Neural progenitor cell (in vitro differentiated cells): Measurements from ENCODE around the gene IFITM5. TPM values are rescaled to one million over a fixed set of nuclear protein-coding genes. Genes with fewer than 3 reads are reported as not detected.
"Not testable (repeated sequence)": the region's sequence is repeated elsewhere in the genome, so short reads cannot be mapped to it uniquely, and the experiment has no call there.

ENCODE experiments used
- DNase-seq: peaks from one replicate; pipeline ENCODE4 v3.0.0-alpha.2; 2016; ENCODE audit warnings: low spot score
- H2AFZ ChIP-seq: fragments of 200-600 bp; sonication (generic); replicated peaks from 2 replicates; pipeline ENCODE4 v1.6.1; 2016; ENCODE audit warnings: antibody characterized with exemption
- H3F3A ChIP-seq: fragments of 200-600 bp; sonication (generic); 2 replicates; pipeline ENCODE4 v1.6.1; 2016; ENCODE audit warnings: antibody characterized with exemption, low read depth
- H3K27ac ChIP-seq: fragments of 200-600 bp; sonication (generic); 2 replicates; pipeline ENCODE4 v1.5.1; 2016; ENCODE audit warnings: mild to moderate bottlenecking
- H3K27me3 ChIP-seq: fragments of 200-600 bp; sonication (generic); 2 replicates; pipeline ENCODE4 v1.6.1; 2016; ENCODE audit warnings: mild to moderate bottlenecking, moderate library complexity
- H3K36me3 ChIP-seq: fragments of 200-600 bp; sonication (generic); 2 replicates; pipeline ENCODE4 v1.5.1; 2016
- H3K4me1 ChIP-seq: fragments of 200-600 bp; sonication (generic); 2 replicates; pipeline ENCODE4 v1.6.1; 2016; ENCODE audit warnings: mixed run types
- H3K4me2 ChIP-seq: fragments of 200-600 bp; sonication (generic); 2 replicates; pipeline ENCODE4 v1.6.1; 2016
- H3K4me3 ChIP-seq: fragments of 200-600 bp; sonication (generic); 2 replicates; pipeline ENCODE4 v1.5.1; 2016
- H3K79me2 ChIP-seq: fragments of 200-600 bp; sonication (generic); 2 replicates; pipeline ENCODE4 v1.6.1; 2016; ENCODE audit warnings: low read depth
- H3K9ac ChIP-seq: fragments of 200-600 bp; sonication (generic); 2 replicates; pipeline ENCODE4 v1.6.1; 2016
- H3K9me3 ChIP-seq: fragments of 200-600 bp; sonication (generic); 2 replicates; pipeline ENCODE4 v1.5.1; 2016; ENCODE audit warnings: low read depth
- H4K20me1 ChIP-seq: fragments of 200-600 bp; sonication (generic); 2 replicates; pipeline ENCODE4 v1.6.1; 2016; ENCODE audit warnings: low read depth
- H3K27ac Mint-ChIP-seq: 3 replicates; pipeline ENCODE4 v1.8.0; 2021; ENCODE audit warnings: mixed read lengths
- H3K27me3 Mint-ChIP-seq: 2 replicates; pipeline ENCODE4 v1.8.0; 2022; ENCODE audit warnings: low read depth, mild to moderate bottlenecking, inconsistent platforms, moderate library complexity, mixed read lengths; ENCODE audit not compliant: insufficient read depth
- H3K36me3 Mint-ChIP-seq: 3 replicates; pipeline ENCODE4 v1.8.0; 2021; ENCODE audit warnings: mixed read lengths
- H3K4me1 Mint-ChIP-seq: 3 replicates; pipeline ENCODE4 v1.8.0; 2021; ENCODE audit warnings: mixed read lengths
- H3K4me3 Mint-ChIP-seq: 3 replicates; pipeline ENCODE4 v1.8.0; 2021; ENCODE audit warnings: mild to moderate bottlenecking, moderate library complexity, mixed read lengths
- H3K9me3 Mint-ChIP-seq: 3 replicates; pipeline ENCODE4 v1.8.0; 2020; ENCODE audit warnings: mixed read lengths
- EZH2 ChIP-seq: fragments of 200-600 bp; sonication (generic); IDR thresholded peaks from 2 replicates; pipeline ENCODE4 v1.6.1; 2017; ENCODE audit warnings: antibody characterized with exemption, mild to moderate bottlenecking, moderate library complexity
- EZH2phosphoT487 ChIP-seq: fragments of 200-600 bp; sonication (generic); IDR thresholded peaks from 2 replicates; pipeline ENCODE4 v1.6.1; 2017; ENCODE audit warnings: antibody characterized with exemption
- total RNA-seq: library from RNA; depleted of rRNA; stranded (reverse); fragments of >200 nt; gene quantifications from 2 replicates; pipeline ENCODE4 v1.2.3, GENCODE V29; 2015; ENCODE audit warnings: low replicate concordance
- TF ChIP-seq, protein P1 (sequence below): fragments of 200-600 bp; sonication (generic); IDR thresholded peaks from 2 replicates; pipeline ENCODE4 v1.5.1; 2017; ENCODE audit warnings: antibody characterized with exemption, mild to moderate bottlenecking

The IFITM5 gene
- total RNA-seq, 1 donor from 2014 or later: not detected

DNA sequence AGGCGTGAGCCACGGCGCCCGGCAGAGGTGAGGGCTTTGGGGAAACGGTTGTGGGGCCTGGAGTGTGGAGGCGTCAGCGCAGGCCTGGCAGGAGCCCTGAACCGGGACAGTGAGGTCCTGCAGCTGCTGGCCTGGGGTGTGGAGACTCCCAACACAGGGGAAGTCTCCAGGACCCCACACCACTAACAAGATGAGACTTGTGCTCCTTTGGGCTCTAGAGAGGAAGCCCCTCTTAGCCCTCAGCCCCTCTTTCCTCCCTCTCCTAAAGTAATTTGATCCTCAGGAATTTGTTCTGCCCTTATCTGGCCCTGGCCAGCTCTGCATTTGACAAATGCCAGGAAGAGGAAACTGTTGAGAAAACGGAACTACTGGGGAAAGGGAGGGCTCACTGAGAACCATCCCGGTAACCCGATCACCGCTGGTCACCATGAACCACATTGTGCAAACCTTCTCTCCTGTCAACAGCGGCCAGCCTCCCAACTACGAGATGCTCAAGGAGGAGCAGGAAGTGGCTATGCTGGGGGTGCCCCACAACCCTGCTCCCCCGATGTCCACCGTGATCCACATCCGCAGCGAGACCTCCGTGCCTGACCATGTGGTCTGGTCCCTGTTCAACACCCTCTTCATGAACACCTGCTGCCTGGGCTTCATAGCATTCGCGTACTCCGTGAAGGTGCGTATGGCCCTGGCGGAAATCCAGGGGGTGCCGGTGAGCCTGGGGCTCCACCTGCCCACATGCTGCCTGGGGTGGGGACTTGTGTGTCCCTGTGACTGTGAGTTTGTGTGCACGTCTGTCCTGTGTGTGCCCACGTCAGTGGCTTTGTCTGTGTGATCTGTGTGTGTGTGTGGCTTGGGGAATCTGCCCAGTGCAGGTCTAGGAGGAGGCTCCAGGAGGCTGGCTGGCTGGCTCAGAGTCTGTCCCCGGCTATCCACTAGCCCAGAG is 8.7 kb upstream of the IFITM5 start, which contains the start of gene IFITM2:
IFITM2 (plus strand) TSS at position 51 of the 943 bp plus-strand sequence; CDS start at position 428, 377 bp downstream.
- Histone ChIP-seq H3K27me3 (peaks cover 10% of the 10 kb centered on the region), H3F3A (peaks cover 52% of the 10 kb centered on the region), H3K4me2 (peak within 1 kb of the TSS; percentile 74), H3K4me1 (peaks cover 46% of the 10 kb centered on the region), H3K4me3 (peak within 1 kb of the TSS; percentile 41), H3K27ac (peak within 1 kb of the TSS; percentile 6)
- Mint-ChIP-seq H3K4me3 (peak within 1 kb of the TSS; percentile 92), H3K27ac (peak within 1 kb of the TSS; percentile 97), H3K4me1 (peaks cover 54% of the 10 kb centered on the region)
- H3K79me2 ChIP-seq, H3K27me3 Mint-ChIP-seq, H3K36me3 Mint-ChIP-seq, H2AFZ ChIP-seq, H3K9me3 Mint-ChIP-seq, H4K20me1 ChIP-seq, H3K36me3 ChIP-seq, H3K9me3 ChIP-seq, H3K9ac ChIP-seq: not testable (repeated sequence)
- peak; percentile 86 for DNase-seq

DNA sequence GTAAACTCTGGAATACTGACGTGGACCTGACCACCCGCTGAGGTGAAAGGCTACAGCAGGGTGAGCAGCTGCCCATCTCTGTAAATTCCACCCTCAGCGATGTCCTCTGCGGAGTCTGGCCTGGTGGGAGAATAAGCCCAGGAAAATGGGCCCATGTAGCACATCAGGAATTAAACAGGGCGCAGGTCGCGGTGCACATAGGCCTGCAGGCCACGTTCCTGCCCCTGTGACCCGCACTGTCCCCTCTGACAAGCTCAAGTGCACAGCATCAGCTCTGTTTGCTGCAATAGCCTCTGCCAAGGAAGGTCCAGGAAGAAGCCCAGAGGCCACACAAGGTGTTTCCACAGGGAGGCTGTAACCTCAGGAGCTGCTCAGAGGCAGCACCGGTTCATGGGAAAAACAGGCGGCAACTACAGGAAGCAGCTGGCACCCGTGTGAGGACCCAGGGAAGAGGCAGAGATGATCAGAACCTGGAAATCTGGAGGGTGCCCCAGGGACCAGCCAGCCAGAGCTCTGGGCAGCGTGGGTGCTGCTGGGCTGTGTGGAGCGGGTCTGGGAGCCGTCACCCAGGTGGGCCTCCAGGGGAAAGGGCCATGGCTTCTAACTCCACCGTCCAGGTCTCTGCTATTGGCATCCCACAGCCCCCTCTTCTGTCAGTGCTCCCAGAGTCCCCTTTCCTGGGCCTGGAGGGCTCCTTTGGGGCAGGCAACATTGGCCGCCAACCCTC is 7.5 kb upstream of the IFITM5 start:
- Histone ChIP-seq H3K4me1 (peaks cover 35% of the 10 kb centered on the region), H3K4me3 (no peak overlapping the region), H3K9ac (no peak overlapping the region), H4K20me1 (no peaks in the 10 kb centered on the region), H3K27me3 (peaks cover 5% of the 10 kb centered on the region), H2AFZ (no peak overlapping the region), H3K9me3 (no peaks in the 10 kb centered on the region), H3K27ac (peak overlapping the region; percentile 6), H3K4me2 (peak overlapping the region; percentile 63), H3F3A (peaks cover 40% of the 10 kb centered on the region), H3K79me2 (peaks cover 3% of the 10 kb centered on the region), H3K36me3 (no peaks in the 10 kb centered on the region)
- Mint-ChIP-seq H3K9me3 (peaks cover 12% of the 10 kb centered on the region), H3K27me3 (peaks cover 5% of the 10 kb centered on the region), H3K27ac (peak overlapping the region; percentile 66), H3K4me1 (peaks cover 43% of the 10 kb centered on the region), H3K4me3 (peak overlapping the region; percentile 67), H3K36me3 (no peaks in the 10 kb centered on the region)
- TF ChIP-seq, protein P1, sequence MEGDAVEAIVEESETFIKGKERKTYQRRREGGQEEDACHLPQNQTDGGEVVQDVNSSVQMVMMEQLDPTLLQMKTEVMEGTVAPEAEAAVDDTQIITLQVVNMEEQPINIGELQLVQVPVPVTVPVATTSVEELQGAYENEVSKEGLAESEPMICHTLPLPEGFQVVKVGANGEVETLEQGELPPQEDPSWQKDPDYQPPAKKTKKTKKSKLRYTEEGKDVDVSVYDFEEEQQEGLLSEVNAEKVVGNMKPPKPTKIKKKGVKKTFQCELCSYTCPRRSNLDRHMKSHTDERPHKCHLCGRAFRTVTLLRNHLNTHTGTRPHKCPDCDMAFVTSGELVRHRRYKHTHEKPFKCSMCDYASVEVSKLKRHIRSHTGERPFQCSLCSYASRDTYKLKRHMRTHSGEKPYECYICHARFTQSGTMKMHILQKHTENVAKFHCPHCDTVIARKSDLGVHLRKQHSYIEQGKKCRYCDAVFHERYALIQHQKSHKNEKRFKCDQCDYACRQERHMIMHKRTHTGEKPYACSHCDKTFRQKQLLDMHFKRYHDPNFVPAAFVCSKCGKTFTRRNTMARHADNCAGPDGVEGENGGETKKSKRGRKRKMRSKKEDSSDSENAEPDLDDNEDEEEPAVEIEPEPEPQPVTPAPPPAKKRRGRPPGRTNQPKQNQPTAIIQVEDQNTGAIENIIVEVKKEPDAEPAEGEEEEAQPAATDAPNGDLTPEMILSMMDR: no peak
- TF ChIP-seq EZH2phosphoT487 (no peak), EZH2 (no peak)
- no peak for DNase-seq

DNA sequence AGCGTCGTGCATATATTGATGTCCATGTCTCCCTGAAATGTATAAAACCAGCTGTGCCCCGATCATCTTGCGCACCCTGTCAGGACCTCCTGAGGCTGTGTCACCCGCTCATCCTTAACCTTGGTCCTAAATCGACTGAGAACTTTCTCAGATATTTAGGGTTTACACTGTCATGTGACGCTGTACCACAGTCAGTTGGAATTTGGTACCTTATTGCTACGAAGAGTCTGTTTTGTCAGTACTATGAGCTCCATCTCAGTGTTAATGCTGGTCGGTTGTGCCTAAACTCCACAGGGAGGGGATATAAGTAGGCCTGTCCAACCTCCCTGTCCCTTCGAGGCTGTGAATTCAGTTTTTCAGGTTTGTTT is 6.5 kb upstream of the IFITM5 start:
- Mint-ChIP-seq H3K27me3 (peaks cover 5% of the 10 kb centered on the region), H3K27ac (peak overlapping the region; percentile 16)
- peak overlapping the region; percentile 82 for H3K27ac ChIP-seq

More for the DNA sequence above, 6.5 kb upstream of the IFITM5 start:
- Histone ChIP-seq H3K79me2 (peaks cover 3% of the 10 kb centered on the region), H3K27me3 (no peaks in the 10 kb centered on the region), H3K9me3 (no peaks in the 10 kb centered on the region), H3K4me3 (no peak overlapping the region), H3K4me1 (peaks cover 34% of the 10 kb centered on the region), H3K9ac (no peak overlapping the region), H4K20me1 (no peaks in the 10 kb centered on the region), H3K36me3 (no peaks in the 10 kb centered on the region), H3K4me2 (peak overlapping the region; percentile 63), H2AFZ (no peak overlapping the region), H3F3A (peaks cover 38% of the 10 kb centered on the region)
- peak overlapping the region; percentile 60 for H3K4me3 Mint-ChIP-seq
- H3K36me3 Mint-ChIP-seq: no peaks in the 10 kb centered on the region
- peak; percentile 24 for DNase-seq
- H3K4me1 Mint-ChIP-seq: peaks cover 44% of the 10 kb centered on the region
- peaks cover 16% of the 10 kb centered on the region for H3K9me3 Mint-ChIP-seq
- TF ChIP-seq EZH2phosphoT487 (no peak), EZH2 (no peak)
- TF ChIP-seq, protein P1: no peak
